Motor neuron (in vitro differentiated cells): Measurements from ENCODE around the gene BTBD9. TPM values are rescaled to one million over a fixed set of nuclear protein-coding genes. Genes with fewer than 3 reads are reported as not detected.

Experiments used
- ATAC-seq, 8 experiments: fragments of 200-7000 bp; cut with Tn5 transposase; replicated peaks in 6 of 8; 2 replicates each; pipeline ENCODE4 v1.8.0; 2021; ENCODE audit warnings: mild to moderate bottlenecking in 8 of 8, moderate library complexity in 8 of 8
- H3K27ac ChIP-seq, 2 donors: fragments of 250-450 bp; sonication (Bioruptor Pico); 2 replicates each; pipeline ENCODE4 v1.9.0; 2021; ENCODE audit warnings: antibody characterized with exemption in 2 of 2, mild to moderate bottlenecking in 2 of 2, moderate library complexity in 1 of 2
- H3K4me1 ChIP-seq, 2 donors: fragments of 250-450 bp; sonication (Bioruptor Pico); replicated peaks in 1 of 2; 2 replicates each; pipeline ENCODE4 v1.6.1; 2021; ENCODE audit warnings: antibody characterized with exemption in 2 of 2, mild to moderate bottlenecking in 2 of 2, moderate library complexity in 1 of 2
- H3K4me3 ChIP-seq, 5 donors: fragments of 250-450 bp; sonication (Bioruptor Pico); 2 replicates each; pipeline ENCODE4 v1.9.0; 2021; ENCODE audit warnings: antibody characterized with exemption in 5 of 5, mild to moderate bottlenecking in 5 of 5, moderate library complexity in 4 of 5
- WGBS, 10 experiments: fragments of 450-650 bp; shearing (Covaris generic); methylation state at CpG; one replicate each; pipeline ENCODE4 v1.0.0; 2022; 5-methylcytosine and 5-hydroxymethylcytosine counted together
- in situ Hi-C, 9 experiments: fragments of 400-800 bp; cut with MboI; loops; one replicate each; pipeline ENCODE4 v1.15.0; 2021; ENCODE audit warnings: low sequenced_read_pairs in 9 of 9, low pct_unique_long_range_greater_than_20kb in 2 of 9; ENCODE audit not compliant: unreplicated experiment in 9 of 9
- total RNA-seq, 8 experiments: library from RNA; unstranded; fragments of 300-600 nt; gene quantifications; 2 replicates each; pipeline versions ENCODE4 v1.2.3 to v1.2.4, GENCODE V29; 2022

The BTBD9 gene
- total RNA-seq, 8 experiments from 2014 or later: 3.8 to 13.0 (median 9.0) TPM

DNA sequence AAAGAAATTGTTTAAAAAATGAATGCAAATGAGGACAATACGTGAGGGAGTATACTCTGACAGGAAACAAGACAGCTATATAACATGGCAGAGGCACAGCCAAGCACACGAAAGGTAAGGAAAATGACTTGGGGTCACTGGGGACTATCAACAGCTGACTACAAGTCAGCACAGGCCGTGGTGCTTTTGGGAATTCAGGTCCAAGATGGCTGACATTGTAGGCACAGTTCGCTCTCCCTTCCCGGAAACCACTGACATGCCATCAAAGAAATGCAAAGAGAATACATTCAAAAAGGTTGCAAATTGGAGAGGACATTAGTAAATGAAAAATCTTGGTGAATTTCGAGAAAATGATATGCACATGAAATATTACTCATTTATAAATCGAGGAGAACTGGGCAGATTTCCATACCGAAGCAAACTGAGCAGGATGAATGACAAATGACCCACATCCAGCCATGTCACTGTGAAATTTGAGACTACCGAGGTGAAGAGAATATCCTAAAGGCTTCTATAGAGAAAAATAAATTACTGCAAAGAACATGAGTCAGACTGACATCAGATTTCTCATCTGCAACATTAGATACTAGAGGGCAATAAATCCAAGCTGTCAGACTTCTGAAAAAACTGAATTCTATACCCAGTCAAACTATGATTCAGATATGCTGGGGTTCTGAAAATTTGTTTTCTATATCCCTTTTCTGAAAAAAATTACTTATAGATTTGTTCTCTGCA lies 391.1 kb downstream of the BTBD9 start:
- 24 to 90% (median 73%) methylated on average over 2 to 9 of the region's 9 CpGs; no CpG with 5 or more reads in 1 of the 10 experiments for WGBS, 10 experiments
- ATAC-seq: peak in 7 of 8 experiments; percentile 41 to 96 (median 73)
- in situ Hi-C loops: no loop called here
- H3K4me3 ChIP-seq: no peak overlapping the region
- no peak overlapping the region for H3K27ac ChIP-seq
- peaks cover 14 to 19% of the 10 kb centered on the region in 2 donors for H3K4me1 ChIP-seq

DNA sequence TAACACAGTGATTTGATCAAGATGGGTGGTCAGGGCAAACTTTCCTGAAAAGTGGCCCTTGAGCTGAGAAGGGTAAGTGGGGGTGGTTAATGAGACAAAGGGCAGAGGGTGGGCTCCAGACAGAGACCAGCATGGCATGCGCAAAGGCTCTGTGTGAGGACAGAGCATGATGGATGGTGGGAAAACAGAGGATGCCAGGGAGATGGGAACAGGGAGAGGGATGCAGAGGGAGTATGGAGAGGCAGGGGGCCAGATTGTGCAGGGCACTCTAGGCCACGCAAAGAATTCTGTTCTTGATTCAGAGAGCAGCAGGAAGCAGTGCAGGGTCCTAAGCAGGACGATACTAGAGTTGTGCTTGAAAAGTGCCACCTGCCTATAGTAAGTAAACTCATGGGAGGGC lies 394.4 kb downstream of the BTBD9 start:
- peak in 5 of 8 experiments; percentile 63 to 91 (median 69) for ATAC-seq
- H3K4me1 ChIP-seq: peaks cover 14 to 19% of the 10 kb centered on the region in 2 donors
- H3K27ac ChIP-seq: no peak overlapping the region
- no peak overlapping the region for H3K4me3 ChIP-seq
- in situ Hi-C loops: no loop called here
- WGBS, 10 experiments: 8 to 100% (median 50%) methylated on average over 1 to 3 of the region's 3 CpGs; no CpG with 5 or more reads in 1 of the 10 experiments

GRCh38 chr6:38244869-38245268 lies 394.9 kb downstream of the BTBD9 start:
- peaks cover 14 to 19% of the 10 kb centered on the region in 2 donors for H3K4me1 ChIP-seq
- in situ Hi-C loops: no loop called here
- ATAC-seq: peak in 5 of 8 experiments; percentile 35 to 68 (median 53)
- H3K4me3 ChIP-seq: no peak overlapping the region
- WGBS, 10 experiments: 0 to 100% (median 39%) methylated on average over 1 to 3 of the region's 3 CpGs; no CpG with 5 or more reads in 1 of the 10 experiments
- no peak overlapping the region for H3K27ac ChIP-seq

- WGBS, 10 experiments: 60 to 89% (median 74%) methylated on average over 1 to 7 of the region's 7 CpGs
- Histone ChIP-seq H3K4me3 (no peak overlapping the region), H3K4me1 (peaks cover 24% of the 10 kb centered on the region in 2 donors), H3K27ac (no peak overlapping the region)
- ATAC-seq: no peak
- in situ Hi-C loops: no loop called here
Observed at GRCh38 chr6:38241200-38241871, 398.4 kb downstream of the BTBD9 start.

- Histone ChIP-seq H3K27ac (no peak overlapping the region), H3K4me3 (no peak overlapping the region), H3K4me1 (peaks cover 25 to 31% of the 10 kb centered on the region in 2 donors)
- WGBS, 10 experiments: 50 to 95% (median 88%) methylated on average over 2 to 4 of the region's 5 CpGs; no CpG with 5 or more reads in 3 of the 10 experiments
- ATAC-seq: peak in 3 of 8 experiments; percentile 37 to 95 (median 91)
- in situ Hi-C loops: no loop called here
Observed at GRCh38 chr6:38239719-38240451, 399.8 kb downstream of the BTBD9 start.

GRCh38 chr6:38236631-38237030 lies 403.1 kb downstream of the BTBD9 start:
- no peak overlapping the region for H3K4me3 ChIP-seq
- in situ Hi-C loops: no loop called here
- H3K4me1 ChIP-seq: peaks cover 19 to 27% of the 10 kb centered on the region in 2 donors
- ATAC-seq: peak in 1 of 8 experiments; percentile 26
- WGBS, 10 experiments: 57 to 83% (median 73%) methylated on average over 1 of the region's 1 CpG; no CpG with 5 or more reads in 6 of the 10 experiments
- H3K27ac ChIP-seq: peak overlapping the region in 1 of 2 donors; percentile 14

DNA sequence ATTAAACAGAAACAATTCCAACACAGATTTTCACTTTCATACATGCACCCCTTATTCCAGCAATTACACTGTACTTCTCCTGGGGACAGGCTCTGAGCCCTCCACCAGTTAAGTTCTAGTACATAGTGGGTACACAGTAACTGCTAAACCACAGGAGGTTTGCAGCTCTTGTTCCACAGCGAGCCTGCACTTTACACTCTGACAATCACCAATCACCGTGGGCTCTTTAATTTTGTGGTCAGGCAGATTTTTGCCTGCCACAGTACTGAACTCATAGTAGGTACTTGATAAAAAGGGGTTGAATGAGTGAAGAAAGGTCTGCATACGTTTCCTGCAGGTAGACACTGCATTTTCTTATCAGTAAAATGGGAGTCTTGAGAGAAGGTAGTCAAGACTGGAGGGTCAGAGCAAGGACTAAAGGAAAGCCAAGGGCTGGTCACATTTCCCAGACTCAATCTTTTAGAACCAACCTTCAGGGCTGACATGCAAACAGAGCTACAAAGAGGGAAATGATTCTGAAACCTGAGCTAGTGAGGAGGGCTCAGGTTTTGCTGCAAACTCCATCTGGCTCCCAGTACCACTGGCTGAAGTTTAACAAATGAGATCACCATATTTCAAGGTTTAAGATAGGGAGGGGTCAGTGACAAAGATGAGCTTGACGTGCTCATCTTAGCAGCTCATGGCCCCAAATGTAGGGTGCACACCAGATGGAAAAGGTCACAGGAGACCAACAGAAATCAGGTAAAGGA lies 404.6 kb downstream of the BTBD9 start:
- peaks cover 19 to 27% of the 10 kb centered on the region in 2 donors for H3K4me1 ChIP-seq
- 39 to 93% (median 50%) methylated on average over 1 to 4 of the region's 4 CpGs; no CpG with 5 or more reads in 1 of the 10 experiments for WGBS, 10 experiments
- no peak overlapping the region for H3K27ac ChIP-seq
- H3K4me3 ChIP-seq: no peak overlapping the region
- peak in 1 of 8 experiments; percentile 9 for ATAC-seq
- in situ Hi-C loops: no loop called here

- Histone ChIP-seq H3K4me1 (peaks cover 23 to 33% of the 10 kb centered on the region in 2 donors), H3K4me3 (no peak overlapping the region), H3K27ac (no peak overlapping the region)
- in situ Hi-C loops: no loop called here
- WGBS, 10 experiments: 33 to 69% (median 61%) methylated on average over 1 to 2 of the region's 2 CpGs; no CpG with 5 or more reads in 4 of the 10 experiments
- ATAC-seq: no peak
Observed at GRCh38 chr6:38234141-38234540, 405.6 kb downstream of the BTBD9 start.

DNA sequence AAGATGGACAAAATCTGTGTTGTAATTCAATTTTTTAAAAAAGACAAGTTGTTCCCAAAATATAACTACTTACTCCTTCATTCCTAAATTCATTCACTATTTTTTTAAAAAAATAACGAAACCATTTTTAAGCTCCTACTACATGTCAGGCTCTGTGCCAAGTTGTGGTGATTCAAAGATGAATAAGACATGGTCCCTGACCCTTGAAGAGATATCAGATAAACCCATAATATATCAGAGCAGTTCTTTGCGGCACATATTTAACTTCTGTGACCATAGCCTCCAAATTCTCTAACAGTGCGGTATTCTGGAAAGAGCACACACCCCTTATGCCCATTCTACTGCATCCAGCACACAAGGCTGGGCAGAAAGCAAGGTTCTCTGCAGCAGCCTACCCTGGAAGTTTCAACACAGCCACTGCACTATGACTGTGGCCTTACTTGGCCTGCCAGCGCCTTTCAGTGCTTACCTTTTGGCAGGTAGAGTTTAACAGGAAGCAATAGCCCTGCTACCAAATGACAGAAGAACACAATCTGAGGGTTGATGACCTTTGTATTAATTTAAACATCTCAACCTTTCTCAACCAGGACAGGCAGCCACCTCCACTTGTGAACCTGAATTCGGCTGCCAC lies 406.5 kb downstream of the BTBD9 start:
- WGBS, 10 experiments: 79 to 100% (median 89%) methylated on average over 1 to 3 of the region's 5 CpGs; no CpG with 5 or more reads in 1 of the 10 experiments
- in situ Hi-C loops: no loop called here
- H3K4me1 ChIP-seq: peaks cover 23 to 33% of the 10 kb centered on the region in 2 donors
- no peak overlapping the region for H3K27ac ChIP-seq
- H3K4me3 ChIP-seq: no peak overlapping the region
- no peak for ATAC-seq

DNA sequence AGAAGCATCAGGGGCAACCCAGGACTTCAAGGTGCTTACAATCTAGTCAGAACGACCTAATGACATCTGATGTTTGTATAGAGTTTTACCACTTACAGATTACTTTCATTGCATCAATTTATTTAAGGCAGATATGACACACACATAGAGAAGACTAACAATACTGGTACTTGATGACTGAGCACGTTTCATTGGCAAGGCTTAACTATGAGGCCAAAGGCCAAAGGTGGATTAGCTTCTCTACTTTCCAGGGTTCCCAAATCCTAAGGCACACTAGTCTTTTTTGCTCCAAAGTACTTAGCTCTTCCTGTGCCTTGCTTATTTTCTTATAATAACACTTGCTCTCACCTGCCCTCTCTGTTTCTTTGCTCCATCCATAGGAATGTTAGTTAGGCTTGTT lies 414.0 kb downstream of the BTBD9 start:
- Histone ChIP-seq H3K4me3 (no peak overlapping the region), H3K27ac (no peak overlapping the region), H3K4me1 (peaks cover 16 to 18% of the 10 kb centered on the region in 2 donors)
- 14 to 71% (median 40%) methylated on average over 1 of the region's 2 CpGs; no CpG with 5 or more reads in 4 of the 10 experiments for WGBS, 10 experiments
- in situ Hi-C loops: no loop called here
- no peak for ATAC-seq

DNA sequence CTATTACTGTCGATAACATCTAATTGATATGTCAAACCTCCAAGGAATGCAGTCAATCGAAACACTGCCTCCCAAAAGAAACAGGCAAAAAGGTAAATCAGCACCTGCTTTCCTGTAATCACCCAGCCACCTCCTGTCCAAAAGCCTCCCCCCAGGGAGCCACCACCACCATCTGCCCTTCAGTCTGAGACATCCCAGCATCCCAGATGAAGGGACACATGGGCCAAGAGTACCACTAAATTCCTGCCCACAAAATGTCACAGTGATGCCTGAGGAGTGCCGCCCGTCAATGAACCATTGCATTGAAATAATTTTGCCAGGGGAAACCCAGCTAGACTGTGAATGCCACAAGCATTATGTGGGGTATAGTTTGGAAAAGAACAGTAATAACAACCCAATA lies 418.5 kb downstream of the BTBD9 start:
- Histone ChIP-seq H3K4me1 (peaks cover 10 to 11% of the 10 kb centered on the region in 2 donors), H3K4me3 (no peak overlapping the region), H3K27ac (no peak overlapping the region)
- 60 to 100% (median 96%) methylated on average over 1 to 3 of the region's 4 CpGs; no CpG with 5 or more reads in 1 of the 10 experiments for WGBS, 10 experiments
- in situ Hi-C loops: no loop called here
- ATAC-seq: no peak
